Left kidney (tissue), 2 donors: ENCODE measurements around the gene PSTPIP1. TPM values are rescaled to one million over a fixed set of nuclear protein-coding genes. Genes with fewer than 3 reads are reported as not detected.

Experiments
- DNase-seq: peaks from one replicate; pipeline ENCODE4 v3.0.0-alpha.2; 2013
- polyA plus RNA-seq: library from polyadenylated mRNA; unstranded; fragments of 120-200 nt; gene quantifications from one replicate; pipeline ENCODE4 v1.2.1, GENCODE V29; 2013; ENCODE audit not compliant: insufficient read length

PSTPIP1 gene
- polyA plus RNA-seq, 1 donor: 1.4 TPM

DNA sequence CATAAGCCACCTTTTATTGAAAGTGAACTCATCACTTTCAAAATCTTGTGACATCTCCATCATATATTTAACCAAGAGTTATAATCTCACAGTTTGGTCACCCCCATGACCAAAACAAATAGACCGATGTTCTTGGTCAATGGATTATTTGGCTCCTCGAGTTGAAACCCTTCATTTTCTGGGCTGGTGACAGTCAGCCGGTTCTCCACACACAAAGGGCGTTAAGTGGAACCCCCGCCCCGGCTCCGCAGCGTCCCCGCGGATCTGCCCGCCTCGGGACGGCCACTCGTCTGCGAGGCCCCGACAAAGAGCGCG, 75.2 kb downstream of the PSTPIP1 start:
- DNase-seq: no peak

DNA sequence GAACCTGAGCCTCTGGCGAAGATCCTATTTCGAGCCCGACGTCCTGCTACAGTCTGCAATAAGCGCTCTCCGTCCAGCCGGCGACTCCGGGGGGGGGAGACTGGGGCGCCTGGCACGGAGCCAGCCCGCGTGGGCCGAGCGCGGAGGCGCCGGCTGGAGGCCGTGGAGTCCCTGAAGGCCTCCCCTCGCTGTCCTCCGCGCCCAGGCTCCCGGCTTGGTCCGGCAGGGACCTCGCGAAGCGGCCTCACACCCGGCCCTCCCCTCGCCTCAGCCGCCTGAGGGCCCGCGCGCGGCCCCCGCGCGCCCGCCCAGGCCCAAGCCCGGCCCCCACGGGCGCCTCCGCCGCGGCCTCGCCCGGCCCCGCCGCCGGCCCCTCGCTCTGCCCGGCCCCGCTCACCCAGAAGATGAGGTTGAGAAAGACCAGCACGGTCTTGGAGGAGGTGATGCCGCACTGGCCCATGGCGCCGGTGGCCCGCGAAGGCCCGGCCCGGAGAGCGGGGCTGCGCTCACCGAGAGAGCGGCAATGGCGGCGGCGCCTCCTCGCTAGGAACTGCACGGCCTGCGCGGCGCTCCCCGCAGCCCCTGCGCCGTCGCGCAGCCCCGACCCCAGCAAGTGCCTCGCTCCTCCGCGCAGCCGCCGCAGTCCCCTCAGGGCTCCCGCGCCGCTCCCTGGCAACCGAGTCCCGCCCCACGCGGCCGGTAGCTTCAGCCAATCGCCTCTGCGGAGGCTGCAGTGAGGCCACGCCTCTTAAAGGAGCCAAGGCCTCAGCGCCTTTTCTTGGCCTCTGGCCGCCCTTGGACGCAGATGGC, 75.8 kb downstream of the PSTPIP1 start, which contains the start of gene TSPAN3:
TSS of gene TSPAN3 (minus strand) at position 615 of the 810 bp plus-strand sequence. CDS start at position 460, 155 bp downstream.
- peak; percentile 93 for DNase-seq

DNA sequence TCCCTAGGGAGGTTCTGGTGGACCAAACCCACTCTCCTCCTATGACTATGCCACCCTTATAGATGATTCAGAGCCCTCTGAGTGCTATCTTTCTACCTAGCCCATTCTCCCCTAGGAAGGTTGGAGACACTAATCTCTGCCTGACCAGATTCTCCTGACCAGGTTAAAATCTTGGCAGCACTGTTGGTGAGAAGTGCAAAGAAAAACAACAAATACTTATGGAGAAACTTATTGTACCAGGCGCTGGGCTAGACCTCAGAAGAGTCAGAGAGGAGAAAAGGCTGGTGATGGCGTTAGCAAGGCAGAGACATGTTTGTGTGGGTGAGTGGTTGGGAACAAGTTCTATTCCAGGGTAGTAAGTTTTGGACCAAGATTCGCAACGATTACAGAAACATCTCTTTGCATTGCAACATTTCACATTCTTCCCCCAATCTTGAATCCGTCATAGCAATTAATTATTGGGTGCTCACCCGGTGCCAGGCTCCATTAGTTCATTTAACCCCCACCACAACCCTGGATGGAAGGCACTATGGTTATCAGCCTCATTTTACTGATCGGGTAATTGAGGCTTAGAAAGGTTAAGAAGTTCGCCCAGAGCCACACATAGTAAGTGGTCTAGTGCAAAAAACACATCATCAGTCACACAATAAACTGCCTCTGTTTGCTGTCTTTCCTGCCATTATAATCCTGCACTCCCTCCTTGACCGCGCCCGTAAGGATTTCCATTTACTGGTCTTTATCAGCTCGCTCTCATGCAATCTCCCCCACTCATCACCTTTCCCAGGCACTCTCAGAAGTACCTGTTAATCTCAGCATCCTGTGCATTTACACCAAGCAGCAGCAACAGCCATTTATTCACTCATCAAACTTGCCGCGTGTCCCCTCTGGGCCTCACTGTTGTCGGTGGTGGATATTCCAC, 76.6 kb downstream of the PSTPIP1 start:
- DNase-seq: no peak

DNA sequence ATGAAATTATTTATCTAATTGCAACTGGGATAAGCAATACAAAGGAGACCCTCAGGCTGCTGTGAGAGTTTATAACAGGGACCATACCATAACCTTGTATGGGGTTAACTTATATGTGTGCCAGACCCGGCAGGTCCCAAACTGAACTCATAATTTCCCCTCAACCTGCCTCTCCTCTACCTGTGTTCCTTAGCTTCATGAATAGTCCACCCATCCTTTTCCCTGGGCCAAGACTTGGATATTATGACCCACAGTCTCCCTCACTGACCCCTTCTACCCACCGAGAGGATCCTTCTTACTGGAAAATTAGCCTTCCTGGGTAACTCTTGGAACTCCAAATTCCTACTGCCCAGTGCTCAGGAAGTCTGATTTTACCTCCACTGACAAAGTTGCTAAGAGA, 79.4 kb downstream of the PSTPIP1 start:
- no peak for DNase-seq

DNA sequence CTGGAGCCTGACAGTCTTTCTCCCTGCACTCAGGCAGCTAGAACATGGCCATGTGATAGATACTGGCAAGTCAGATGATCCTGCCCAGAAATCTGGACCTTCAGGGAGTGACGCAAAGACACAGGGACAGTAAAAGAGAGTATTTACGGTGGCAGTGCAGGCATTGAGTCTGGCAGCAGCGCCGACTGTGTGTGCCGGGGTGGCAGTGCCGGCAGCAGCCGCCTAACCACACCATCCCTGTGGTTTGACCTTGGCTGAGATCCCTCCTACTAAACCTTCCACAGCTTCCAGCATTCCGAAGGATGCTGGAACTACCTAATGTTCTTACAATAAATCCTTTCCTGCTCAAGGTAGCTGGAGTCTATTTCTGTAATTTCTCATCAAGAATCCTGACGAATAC, 80.6 kb downstream of the PSTPIP1 start:
- no peak for DNase-seq

DNA sequence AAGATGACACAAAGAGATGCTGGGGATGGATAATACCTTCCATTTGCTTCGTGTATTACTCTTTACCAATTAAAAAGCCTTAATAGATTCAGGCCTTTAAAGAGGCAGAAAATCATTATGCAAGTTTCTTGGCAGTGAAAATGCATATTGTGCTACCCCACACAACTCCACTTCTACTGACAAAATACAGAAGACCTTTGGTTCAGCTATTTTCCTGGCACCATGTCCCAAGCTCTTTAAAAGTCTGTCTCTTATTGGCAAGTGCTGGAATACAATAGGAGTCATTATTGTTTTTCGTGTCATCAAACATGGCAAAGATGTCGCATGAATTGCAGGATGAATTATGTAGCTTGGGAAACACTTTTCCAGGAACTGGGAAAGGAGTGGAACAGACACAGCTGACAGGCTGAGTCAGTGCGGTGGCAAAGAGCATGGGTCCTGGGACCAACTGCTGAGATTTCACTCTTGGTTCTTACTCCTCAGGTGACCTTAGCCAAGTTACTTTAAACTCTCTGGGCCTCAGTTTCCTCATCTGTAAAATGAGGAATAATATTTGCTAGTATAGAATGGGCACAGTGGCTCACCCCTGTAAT, 81.5 kb downstream of the PSTPIP1 start:
- DNase-seq: no peak

DNA sequence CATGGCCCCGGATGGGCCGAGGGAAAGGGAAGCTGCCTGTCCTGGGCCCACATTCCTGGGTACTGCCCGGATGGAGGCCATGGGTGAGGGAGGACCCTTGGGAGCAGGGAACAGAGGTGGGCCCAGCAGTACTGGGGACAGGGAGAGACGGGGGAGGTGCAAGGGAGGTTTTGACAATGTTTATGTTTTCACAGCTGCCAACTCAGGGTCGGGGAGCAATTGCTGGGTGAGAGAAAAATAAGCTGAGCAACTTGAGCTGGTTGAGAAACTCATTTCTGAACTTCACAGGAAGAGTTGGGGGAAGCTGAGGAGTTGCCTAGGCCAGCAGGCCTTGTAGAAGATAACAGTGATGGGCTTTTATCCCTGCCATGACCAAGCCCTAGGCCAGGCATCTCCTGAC, 87.0 kb downstream of the PSTPIP1 start:
- DNase-seq: no peak

DNA sequence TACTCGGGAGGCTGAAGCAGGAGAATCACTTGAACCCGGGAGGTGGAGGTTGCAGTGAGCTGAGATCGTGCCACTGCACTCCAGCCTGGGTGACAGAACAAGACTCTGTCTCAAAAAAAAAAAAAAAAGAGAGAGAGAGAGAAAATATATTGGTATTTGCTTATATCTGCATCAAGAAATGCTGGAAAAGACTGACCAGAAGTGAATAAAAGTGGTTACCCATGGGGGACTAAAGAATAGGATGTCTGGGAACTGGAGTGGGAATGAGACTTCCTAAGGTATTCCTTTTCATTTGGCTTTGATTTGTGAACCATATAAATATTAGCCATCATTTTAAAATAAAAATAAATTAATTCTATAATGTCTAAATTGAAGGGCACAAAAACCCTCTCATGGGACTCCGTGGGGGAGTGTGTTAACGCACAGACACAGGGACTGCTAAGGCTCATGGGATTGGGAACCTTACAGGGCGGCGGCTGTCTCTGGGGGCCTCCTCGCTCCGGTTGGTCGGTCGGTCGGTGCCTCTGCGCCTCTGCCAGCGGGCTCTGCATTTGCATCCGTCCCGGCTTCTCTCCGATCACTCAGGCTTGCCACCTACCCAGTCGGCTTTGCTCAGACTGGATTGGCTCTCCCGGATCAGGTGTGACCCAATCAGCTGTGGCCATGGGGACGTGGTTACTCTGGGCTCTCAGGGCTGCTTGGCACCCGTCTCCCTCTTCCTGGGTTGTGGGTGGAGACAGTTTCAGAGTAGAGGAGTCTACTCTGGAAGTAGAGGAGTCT, 88.6 kb downstream of the PSTPIP1 start:
- no peak for DNase-seq

GRCh38 chr15:77084436-77084835, 89.5 kb downstream of the PSTPIP1 start:
- DNase-seq: no peak

- DNase-seq: no peak
Measured at GRCh38 chr15:77085297-77085696, 90.4 kb downstream of the PSTPIP1 start.

Other genes with a start within 250 kb of the PSTPIP1 start
- gene SCAPER, start 89.8 kb upstream of the PSTPIP1 start, polyA plus RNA-seq: 21.9 TPM
- 231 TPM for gene RCN2, start 63.4 kb upstream of the PSTPIP1 start, polyA plus RNA-seq
- gene TSPAN3, start 76.0 kb downstream of the PSTPIP1 start, polyA plus RNA-seq: 464 TPM